ENCODE results near the gene SCIN. TPM values are rescaled to one million over a fixed set of nuclear protein-coding genes. Genes with fewer than 3 reads are reported as not detected.
A peak's percentile ranks its signal among the peaks of the same experiment; 100 is the strongest.
"Not testable (repeated sequence)": the region's sequence is repeated elsewhere in the genome, so short reads cannot be mapped to it uniquely, and the experiment has no call there.

The SCIN gene
- total RNA-seq, 2 experiments from 2014 or later = 1.6 to 1.7 TPM

- DNase-seq = no peak
- Mint-ChIP-seq H3K27ac (no peak overlapping the region), H3K9me3 (peaks cover 3% of the 10 kb centered on the region), H3K4me3 (no peak overlapping the region), H3K27me3 (peaks cover 5% of the 10 kb centered on the region), H3K36me3 (ENCODE audit: low read depth) (no peaks in the 10 kb centered on the region), H3K4me1 (peaks cover 2% of the 10 kb centered on the region)
- ChIA-PET POLR2A (no interaction called here), CTCF (interaction anchor here (0.9 kb wide), 1 partner anchor 8 kb away, joined by 3 read pairs; no protein-coding TSS in a partner anchor)
Measured at GRCh38 chr7:12553416-12553815, 17.1 kb upstream of the SCIN start.

- no peak overlapping the region for H3K4me3 Mint-ChIP-seq
- no peaks in the 10 kb centered on the region for H3K36me3 Mint-ChIP-seq (ENCODE audit: low read depth)
- H3K4me1 Mint-ChIP-seq = peaks cover 2% of the 10 kb centered on the region
- ChIA-PET CTCF (no interaction called here), POLR2A (no interaction called here)
- DNase-seq = no peak
- no peak overlapping the region for H3K27ac Mint-ChIP-seq
- H3K27me3 Mint-ChIP-seq = peaks cover 5% of the 10 kb centered on the region
- H3K9me3 Mint-ChIP-seq = peaks cover 3% of the 10 kb centered on the region
Measured at GRCh38 chr7:12554351-12554750, 16.2 kb upstream of the SCIN start.

GRCh38 chr7:12554872-12555271 lies 15.6 kb upstream of the SCIN start:
- no peak for DNase-seq
- H3K36me3 Mint-ChIP-seq (ENCODE audit: low read depth) = no peaks in the 10 kb centered on the region
- no peak overlapping the region for H3K27ac Mint-ChIP-seq
- ChIA-PET POLR2A (no interaction called here), CTCF (no interaction called here)
- H3K9me3 Mint-ChIP-seq = peaks cover 3% of the 10 kb centered on the region
- no peak overlapping the region for H3K4me3 Mint-ChIP-seq
- H3K27me3 Mint-ChIP-seq = peaks cover 5% of the 10 kb centered on the region
- H3K4me1 Mint-ChIP-seq = peaks cover 2% of the 10 kb centered on the region

- CTCF ChIA-PET; POLR2A ChIA-PET; H3K27me3 Mint-ChIP-seq; DNase-seq; H3K9me3 Mint-ChIP-seq; H3K4me1 Mint-ChIP-seq; H3K36me3 Mint-ChIP-seq (ENCODE audit: low read depth): not testable (repeated sequence)
- peak overlapping the region; percentile 34 for H3K4me3 Mint-ChIP-seq
- peak overlapping the region; percentile 46 for H3K27ac Mint-ChIP-seq
Measured at GRCh38 chr7:12555695-12556094, 14.8 kb upstream of the SCIN start.

GRCh38 chr7:12556139-12556792 lies 14.3 kb upstream of the SCIN start:
- peak overlapping the region; percentile 46 for H3K27ac Mint-ChIP-seq
- POLR2A ChIA-PET; H3K27me3 Mint-ChIP-seq; H3K4me1 Mint-ChIP-seq; CTCF ChIA-PET; H3K9me3 Mint-ChIP-seq; H3K36me3 Mint-ChIP-seq (ENCODE audit: low read depth): not testable (repeated sequence)
- H3K4me3 Mint-ChIP-seq = peak overlapping the region; percentile 37
- DNase-seq = peak; percentile 12

- Mint-ChIP-seq H3K4me3 (no peak overlapping the region), H3K9me3 (peaks cover 3% of the 10 kb centered on the region), H3K36me3 (ENCODE audit: low read depth) (no peaks in the 10 kb centered on the region), H3K27ac (no peak overlapping the region), H3K4me1 (peaks cover 2% of the 10 kb centered on the region), H3K27me3 (peaks cover 5% of the 10 kb centered on the region)
- ChIA-PET CTCF (interaction anchor here (1.2 kb wide), 1 partner anchor 129 kb away, joined by 3 read pairs; no protein-coding TSS in a partner anchor), POLR2A (no interaction called here)
- no peak for DNase-seq
Measured at GRCh38 chr7:12557282-12557681, 13.2 kb upstream of the SCIN start.

- H3K4me1 Mint-ChIP-seq = peaks cover 35% of the 10 kb centered on the region
- no peaks in the 10 kb centered on the region for H3K36me3 Mint-ChIP-seq (ENCODE audit: low read depth)
- DNase-seq = no peak
- H3K4me3 Mint-ChIP-seq = no peak overlapping the region
- peaks cover 16% of the 10 kb centered on the region for H3K27me3 Mint-ChIP-seq
- ChIA-PET POLR2A (no interaction called here), CTCF (no interaction called here)
- no peaks in the 10 kb centered on the region for H3K9me3 Mint-ChIP-seq
- H3K27ac Mint-ChIP-seq = peak overlapping the region; percentile 6
Measured at GRCh38 chr7:12564996-12565764, 5.3 kb upstream of the SCIN start.

GRCh38 chr7:12565873-12566272 lies 4.6 kb upstream of the SCIN start:
- DNase-seq = no peak
- H3K36me3 Mint-ChIP-seq (ENCODE audit: low read depth) = no peaks in the 10 kb centered on the region
- peaks cover 21% of the 10 kb centered on the region for H3K27me3 Mint-ChIP-seq
- ChIA-PET CTCF (no interaction called here), POLR2A (no interaction called here)
- no peak overlapping the region for H3K27ac Mint-ChIP-seq
- no peak overlapping the region for H3K4me3 Mint-ChIP-seq
- H3K4me1 Mint-ChIP-seq = peaks cover 39% of the 10 kb centered on the region
- no peaks in the 10 kb centered on the region for H3K9me3 Mint-ChIP-seq

- peak overlapping the region; percentile 66 for H3K27ac Mint-ChIP-seq
- ChIA-PET POLR2A (interaction anchor here (0.7 kb wide), 1 partner anchor 430 kb away, joined by 3 read pairs; no protein-coding TSS in a partner anchor), CTCF (interaction anchor here (1.2 to 1.4 kb wide), 2 partner anchors 12 to 108 kb away, joined by 5 to 6 read pairs; no protein-coding TSS in a partner anchor)
- H3K9me3 Mint-ChIP-seq = no peaks in the 10 kb centered on the region
- peak overlapping the region; percentile 2 for H3K4me3 Mint-ChIP-seq
- DNase-seq = no peak
- H3K27me3 Mint-ChIP-seq = peaks cover 29% of the 10 kb centered on the region
- H3K4me1 Mint-ChIP-seq = peaks cover 43% of the 10 kb centered on the region
- H3K36me3 Mint-ChIP-seq (ENCODE audit: low read depth) = no peaks in the 10 kb centered on the region
Measured at GRCh38 chr7:12567015-12567414, 3.5 kb upstream of the SCIN start.

GRCh38 chr7:12569673-12570072 lies 847 bp upstream of the SCIN start:
- POLR2A ChIA-PET = no interaction called here
- no peak for DNase-seq
- Mint-ChIP-seq H3K4me3 (peak overlapping the region; percentile 67), H3K36me3 (ENCODE audit: low read depth) (no peaks in the 10 kb centered on the region), H3K9me3 (no peaks in the 10 kb centered on the region), H3K4me1 (peaks cover 43% of the 10 kb centered on the region), H3K27me3 (peaks cover 41% of the 10 kb centered on the region), H3K27ac (no peak overlapping the region)
- CTCF ChIA-PET = no interaction called here

- Mint-ChIP-seq H3K27me3 (peaks cover 41% of the 10 kb centered on the region), H3K4me3 (peak overlapping the region; percentile 67), H3K27ac (no peak overlapping the region), H3K4me1 (peaks cover 43% of the 10 kb centered on the region), H3K9me3 (no peaks in the 10 kb centered on the region), H3K36me3 (ENCODE audit: low read depth) (no peaks in the 10 kb centered on the region)
- CTCF ChIA-PET = no interaction called here
- POLR2A ChIA-PET = no interaction called here
- no peak for DNase-seq
Measured at GRCh38 chr7:12570168-12570533, 369 bp upstream of the SCIN start.

- Mint-ChIP-seq H3K4me3 (no peak overlapping the region), H3K9me3 (no peaks in the 10 kb centered on the region), H3K27ac (no peak overlapping the region), H3K4me1 (peaks cover 37% of the 10 kb centered on the region), H3K27me3 (peaks cover 48% of the 10 kb centered on the region), H3K36me3 (ENCODE audit: low read depth) (no peaks in the 10 kb centered on the region)
- ChIA-PET POLR2A (no interaction called here), CTCF (interaction anchor here (0.7 kb wide), 1 partner anchor 10 kb away, joined by 3 read pairs; no protein-coding TSS in a partner anchor)
- DNase-seq = no peak
Measured at GRCh38 chr7:12571691-12572090, 1.2 kb downstream of the SCIN start.

GRCh38 chr7:12572941-12573575 lies 2.5 kb downstream of the SCIN start:
- no peak overlapping the region for H3K4me3 Mint-ChIP-seq
- no peak for DNase-seq
- no peak overlapping the region for H3K27ac Mint-ChIP-seq
- H3K4me1 Mint-ChIP-seq = peaks cover 25% of the 10 kb centered on the region
- H3K9me3 Mint-ChIP-seq = no peaks in the 10 kb centered on the region
- peaks cover 48% of the 10 kb centered on the region for H3K27me3 Mint-ChIP-seq
- POLR2A ChIA-PET = no interaction called here
- H3K36me3 Mint-ChIP-seq (ENCODE audit: low read depth) = no peaks in the 10 kb centered on the region
- CTCF ChIA-PET = no interaction called here
